Liver (tissue), 9 donors: ENCODE measurements around the gene NBPF15. TPM values are rescaled to one million over a fixed set of nuclear protein-coding genes. Genes with fewer than 3 reads are reported as not detected.
A peak's percentile ranks its signal among the peaks of the same experiment; 100 is the strongest.
"Not testable (repeated sequence)": the region's sequence is repeated elsewhere in the genome, so short reads cannot be mapped to it uniquely, and the experiment has no call there.

Source experiments
- DNase-seq: peaks from one replicate; pipeline ENCODE4 v3.0.0-alpha.2; 2017; ENCODE audit warnings: low spot score
- H3K27ac ChIP-seq, 2 donors: one replicate each; pipeline ENCODE4 v1.7.0; 2013; ENCODE audit warnings: inconsistent platforms in 2 of 2, low read length in 2 of 2, control low read depth in 1 of 2, low read depth in 1 of 2, mild to moderate bottlenecking in 1 of 2
- H3K27me3 ChIP-seq, 4 donors: one replicate each; pipeline versions ENCODE4 v1.6.1 to v1.7.0; 2013; ENCODE audit warnings: low read length in 3 of 4, inconsistent platforms in 1 of 4, mild to moderate bottlenecking in 1 of 4, moderate library complexity in 1 of 4; ENCODE audit not compliant: control insufficient read depth in 4 of 4, insufficient read depth in 4 of 4
- H3K36me3 ChIP-seq, 4 donors: one replicate each; pipeline versions ENCODE4 v1.6.1 to v1.7.0; 2013; ENCODE audit warnings: low read length in 3 of 4, mild to moderate bottlenecking in 3 of 4, low read depth in 1 of 4, moderate library complexity in 1 of 4; ENCODE audit not compliant: control insufficient read depth in 4 of 4, insufficient read depth in 3 of 4
- H3K4me1 ChIP-seq, 4 donors: one replicate each; pipeline versions ENCODE4 v1.6.1 to v1.7.0; 2013; ENCODE audit warnings: low read length in 3 of 4, mild to moderate bottlenecking in 3 of 4, moderate library complexity in 1 of 4; ENCODE audit not compliant: control insufficient read depth in 4 of 4, insufficient read depth in 4 of 4
- H3K4me3 ChIP-seq, 3 donors: one replicate each; pipeline versions ENCODE4 v1.6.1 to v1.7.0; 2013; ENCODE audit warnings: low read length in 3 of 3, control low read depth in 1 of 3, low read depth in 1 of 3, mild to moderate bottlenecking in 1 of 3
- H3K9ac ChIP-seq, 2 donors: one replicate each; pipeline ENCODE4 v1.7.0; 2013; ENCODE audit warnings: low read length in 2 of 2, mild to moderate bottlenecking in 2 of 2, moderate library complexity in 2 of 2, control low read depth in 1 of 2, low read depth in 1 of 2
- H3K9me3 ChIP-seq, 4 donors: one replicate each; pipeline versions ENCODE4 v1.6.1 to v1.7.0; 2013; ENCODE audit warnings: low read length in 3 of 4; ENCODE audit not compliant: control insufficient read depth in 4 of 4
- WGBS: extraction: QIAGEN DNeasy Blood & Tissue Kit; methylation state at CpG from one replicate; pipeline ENCODE4 v1.1.7; 2013; 5-methylcytosine and 5-hydroxymethylcytosine counted together
- polyA plus RNA-seq, 2 donors: library from polyadenylated mRNA; stranded (reverse) in 1 of 2; unstranded in 1 of 2; fragments of 200-250 nt in 1 of 2; fragments of >200 nt in 1 of 2; fragmentation: Nextera tagmentation in 1 of 2; extraction: Ambion mirVana in 1 of 2; gene quantifications; one replicate each; pipeline versions ENCODE4 v1.2.1 to v1.2.3, GENCODE V29; 2013 to 2015
- total RNA-seq, 2 donors: library from RNA; depleted of rRNA; stranded (reverse); fragments of >200 nt; gene quantifications; one replicate each; pipeline ENCODE4 v1.2.3, GENCODE V29; 2014
- TF ChIP-seq, protein P1 (sequence below): IDR thresholded peaks from 2 replicates; pipeline ENCODE4 v1.6.1; 2016; ENCODE audit warnings: antibody characterized with exemption
- donor health status: healthy.
- donor health status: healthy.
- donor health status: healthy.
- donor health status: healthy.
- donor health status: healthy.

The NBPF15 gene
- total and polyA plus RNA-seq, 4 donors = 8.3 to 36.8 (median 14.9) TPM

DNA sequence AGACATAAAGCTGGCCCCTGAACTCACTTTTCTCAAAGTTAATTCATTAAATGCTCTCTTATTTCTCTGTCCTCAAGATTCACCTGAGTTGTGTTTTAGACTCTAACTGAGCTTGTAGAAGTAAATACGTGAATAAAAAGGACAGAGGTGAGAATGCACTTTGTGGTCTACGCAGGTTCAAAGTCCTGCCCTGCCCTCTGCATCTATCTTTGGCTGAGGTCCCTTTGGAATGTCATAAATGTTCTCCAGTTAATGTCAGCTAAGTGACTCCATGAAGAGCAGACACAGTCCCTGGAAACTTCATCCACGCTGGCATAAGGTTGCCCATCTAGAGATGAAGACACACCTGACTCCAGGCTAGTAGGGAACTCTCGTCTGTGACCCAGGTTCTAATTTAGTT, 10.0 kb upstream of the NBPF15 start:
- not testable (repeated sequence) for H3K27ac ChIP-seq, H3K4me1 ChIP-seq, DNase-seq, H3K9me3 ChIP-seq, H3K36me3 ChIP-seq, H3K4me3 ChIP-seq, H3K9ac ChIP-seq, H3K27me3 ChIP-seq
- 71% methylated on average over 3 of the region's 4 CpGs for WGBS

DNA sequence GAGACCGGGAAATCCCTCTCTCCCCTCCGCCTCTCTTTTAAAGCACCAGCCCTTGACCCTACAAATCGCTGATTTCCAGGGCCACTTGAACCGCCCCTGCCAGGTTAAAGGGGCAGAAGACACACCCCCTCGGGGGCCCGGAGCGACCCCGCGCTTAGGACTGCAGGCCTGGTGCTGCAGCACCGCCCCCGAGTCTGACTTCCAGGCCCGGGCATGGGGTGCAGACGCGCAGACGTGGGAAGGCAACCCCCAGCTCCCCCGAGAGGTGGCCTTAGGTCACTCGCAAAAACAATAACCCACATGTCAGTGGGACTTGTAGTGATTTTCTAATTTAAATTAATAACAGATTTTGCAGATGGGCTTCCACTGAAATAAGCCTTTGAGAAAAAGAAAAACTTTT, 309 bp upstream of the NBPF15 start:
- H3K36me3 ChIP-seq, H3K27me3 ChIP-seq, DNase-seq, H3K4me1 ChIP-seq, H3K27ac ChIP-seq, H3K4me3 ChIP-seq, H3K9ac ChIP-seq, H3K9me3 ChIP-seq: not testable (repeated sequence)
- WGBS = no CpG with 5 or more reads among the region's 17 CpGs

DNA sequence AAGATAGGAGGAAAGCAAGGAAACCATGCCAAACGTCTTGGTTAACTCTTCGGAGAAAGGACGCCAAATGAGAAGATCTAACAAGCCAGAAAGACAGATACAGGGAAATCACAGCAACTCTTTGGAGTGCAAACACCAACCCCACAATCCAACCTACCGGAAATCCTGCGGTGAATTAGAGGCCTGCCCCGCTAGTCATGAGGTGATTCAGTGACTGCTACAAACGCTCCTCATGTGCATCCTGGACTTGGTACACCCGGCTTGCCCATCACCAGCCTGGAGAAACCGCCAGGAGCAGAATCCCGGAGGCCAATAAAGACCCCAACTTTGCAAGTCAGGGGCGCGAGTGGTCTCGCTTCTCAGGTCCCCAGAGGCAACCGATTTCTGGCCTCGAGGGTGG, 783 bp downstream of the NBPF15 start:
- H3K9me3 ChIP-seq, DNase-seq, H3K36me3 ChIP-seq, H3K27me3 ChIP-seq, H3K27ac ChIP-seq, H3K4me1 ChIP-seq, H3K9ac ChIP-seq: not testable (repeated sequence)
- H3K4me3 ChIP-seq = peak overlapping the region in 2 of 3 donors; percentile 40 to 52
- 3% methylated on average over 7 of the region's 15 CpGs for WGBS

DNA sequence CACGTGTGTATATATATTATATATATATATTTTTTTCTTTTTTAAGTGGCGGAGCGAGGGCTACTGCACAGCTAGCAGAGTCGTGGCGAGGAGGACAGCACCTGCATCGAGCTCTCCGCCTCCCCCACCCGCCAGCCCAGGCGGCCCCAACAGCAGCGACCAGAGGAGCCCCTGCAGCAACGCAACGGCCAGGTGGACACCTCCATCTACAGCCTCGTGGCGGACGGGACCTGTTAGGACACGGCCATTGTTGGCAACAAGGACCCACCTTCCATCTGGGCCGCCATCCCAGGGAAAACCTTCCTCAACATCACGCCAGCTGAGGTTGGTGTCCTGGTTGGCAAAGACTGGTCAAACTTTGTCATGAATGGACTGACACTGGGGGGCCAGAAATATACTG, 19.1 kb downstream of the NBPF15 start:
- not testable (repeated sequence) for H3K4me1 ChIP-seq, H3K4me3 ChIP-seq, H3K36me3 ChIP-seq, DNase-seq, H3K27ac ChIP-seq, H3K9me3 ChIP-seq, H3K9ac ChIP-seq, H3K27me3 ChIP-seq
- WGBS = 98% methylated on average over 18 of the region's 18 CpGs

DNA sequence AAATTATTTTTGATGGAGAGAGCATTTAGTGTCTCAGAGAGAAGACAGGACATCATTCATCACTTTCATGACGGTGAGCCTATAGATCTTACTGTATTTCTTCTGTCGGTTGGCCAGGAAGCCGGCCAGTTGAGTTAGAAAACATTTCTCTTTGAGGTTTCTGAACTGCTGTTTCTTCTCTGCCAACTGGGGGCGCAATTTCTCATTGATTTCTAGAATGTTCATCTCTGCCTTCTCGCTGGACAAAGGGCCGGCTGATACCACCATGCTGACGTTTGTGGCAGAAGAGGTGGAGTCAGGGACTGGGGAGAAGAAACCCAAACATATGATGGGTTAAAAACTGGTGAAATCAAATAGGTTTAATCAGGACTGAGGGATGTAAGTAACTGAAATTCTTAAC, 21.7 kb downstream of the NBPF15 start:
- 70% methylated on average over 6 of the region's 7 CpGs for whole genome bisulfite sequencing
- not testable (repeated sequence) for H3K4me1 ChIP-seq, H3K9ac ChIP-seq, DNase-seq, H3K9me3 ChIP-seq, H3K27ac ChIP-seq, H3K36me3 ChIP-seq, H3K27me3 ChIP-seq, H3K4me3 ChIP-seq

DNA sequence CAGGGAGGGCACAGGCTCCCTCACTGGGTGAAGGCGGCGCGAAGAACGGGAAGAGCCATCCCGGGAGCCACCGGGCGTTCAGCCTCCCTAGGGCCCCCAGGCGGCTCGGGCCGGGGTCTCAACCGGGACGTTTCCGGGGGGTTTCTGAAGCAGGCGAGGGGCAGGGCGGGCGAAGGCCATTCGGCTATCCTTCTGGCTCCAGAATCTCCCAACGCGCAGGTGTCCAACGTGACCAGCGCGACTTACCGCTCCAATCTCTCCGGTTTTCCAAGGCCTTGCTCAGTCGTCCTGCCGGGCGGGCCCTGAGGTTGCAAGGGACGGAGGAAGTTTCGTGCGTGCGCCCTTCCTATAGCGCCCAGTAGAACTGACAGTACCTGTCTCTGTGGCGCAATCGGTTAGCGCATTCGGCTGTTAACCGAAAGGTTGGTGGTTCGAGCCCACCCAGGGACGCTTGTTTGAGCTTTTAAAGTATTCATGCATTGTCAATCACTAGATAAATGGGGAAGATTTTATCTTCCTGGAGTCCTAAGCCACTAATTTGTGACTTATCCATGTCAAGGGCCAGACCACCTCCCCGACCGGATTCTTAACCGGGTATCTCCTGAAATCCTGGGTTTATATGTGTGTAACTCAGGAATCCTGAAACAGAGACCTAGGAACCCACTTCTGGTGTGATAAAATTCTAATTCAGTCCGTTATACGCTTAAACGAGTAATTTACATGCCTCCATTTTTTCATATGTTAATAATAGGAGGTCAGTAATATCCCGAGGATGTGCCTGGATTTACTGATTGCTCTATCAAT, 42.4 kb downstream of the NBPF15 start:
- H3K4me3 ChIP-seq = peak overlapping the region in 1 of 3 donors; percentile 17
- DNase-seq = peak; percentile 34
- H3K27ac ChIP-seq, H3K36me3 ChIP-seq, H3K9ac ChIP-seq, H3K9me3 ChIP-seq, H3K27me3 ChIP-seq, H3K4me1 ChIP-seq: not testable (repeated sequence)
- WGBS = 5% methylated on average over 44 of the region's 46 CpGs
- TF ChIP-seq, protein P1, sequence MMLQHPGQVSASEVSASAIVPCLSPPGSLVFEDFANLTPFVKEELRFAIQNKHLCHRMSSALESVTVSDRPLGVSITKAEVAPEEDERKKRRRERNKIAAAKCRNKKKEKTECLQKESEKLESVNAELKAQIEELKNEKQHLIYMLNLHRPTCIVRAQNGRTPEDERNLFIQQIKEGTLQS = peak; percentile 63

DNA sequence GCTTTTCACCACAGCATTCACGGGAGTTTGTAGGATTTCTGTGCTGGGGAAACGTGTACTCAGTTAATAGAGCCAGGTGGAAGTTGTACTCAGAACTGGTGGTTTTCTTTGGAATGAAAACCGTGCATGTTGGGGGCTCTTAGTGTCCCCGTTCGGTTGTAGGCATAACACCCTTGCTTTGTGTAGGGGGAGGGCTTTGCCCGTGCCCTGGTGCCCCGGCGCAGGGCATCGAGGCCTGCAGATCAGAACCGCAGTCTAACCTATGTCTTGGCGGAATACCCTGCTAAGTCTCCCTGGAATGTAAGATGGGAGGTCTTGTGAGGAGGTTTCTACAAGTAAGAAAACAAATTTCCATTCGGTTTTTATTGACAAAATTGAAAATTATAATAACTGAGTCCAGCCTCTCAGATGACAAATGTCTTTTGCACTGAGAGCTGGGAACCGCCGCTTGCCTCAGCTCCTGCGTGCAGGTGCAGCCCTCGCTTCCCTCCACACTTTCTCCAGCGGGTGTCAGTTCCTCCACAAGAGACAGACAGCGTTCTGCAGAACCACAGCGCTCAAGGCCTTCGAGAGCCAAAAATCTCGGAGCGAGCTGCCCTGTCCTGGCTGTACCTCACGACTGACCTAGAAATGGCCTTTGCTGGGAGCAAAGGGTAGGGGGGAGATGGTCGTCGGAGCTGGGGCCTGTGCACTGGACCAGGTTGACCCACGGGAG, 47.9 kb downstream of the NBPF15 start:
- peak overlapping the region in 1 of 2 donors; percentile 5 for H3K9ac ChIP-seq
- not testable (repeated sequence) for H3K4me1 ChIP-seq, H3K27me3 ChIP-seq, H3K27ac ChIP-seq, H3K9me3 ChIP-seq, DNase-seq, H3K36me3 ChIP-seq
- 51% methylated on average over 17 of the region's 26 CpGs for WGBS
- H3K4me3 ChIP-seq = peak overlapping the region in 1 of 3 donors; percentile 17
